AG04449 (cell line): ENCODE measurements around the gene FBXO7.

Experiments
- CTCF ChIA-PET: fragments of 350-600 bp; formaldehyde crosslinking; extraction: SDS; loops from one replicate; lab custom pipeline; 2021; ENCODE audit warnings: antibody characterized with exemption; lab: Yijun Ruan, JAX
- POLR2A ChIA-PET: fragments of 400-600, 350-600 bp; formaldehyde crosslinking; extraction: SDS; loops from one replicate; lab custom pipeline; 2020; ENCODE audit warnings: antibody characterized with exemption, inconsistent platforms; lab: Yijun Ruan, JAX
- DNase-seq: peaks from one replicate; pipeline ENCODE4 v3.0.0-alpha.2; 2010; ENCODE audit warnings: low read depth, low spot score
- H3K4me3 ChIP-seq: 2 replicates; pipeline ENCODE4 v1.5.1; 2011; ENCODE audit warnings: low read depth, mild to moderate bottlenecking, control low read depth, low read length
- TF ChIP-seq, protein P1 (sequence below): IDR thresholded peaks from one replicate; pipeline ENCODE4 v1.5.1; 2011; ENCODE audit warnings: mild to moderate bottlenecking, moderate library complexity, low read length, control low read depth, inconsistent platforms; ENCODE audit not compliant: insufficient read depth; ENCODE audit errors: missing control alignments

The FBXO7 gene

DNA sequence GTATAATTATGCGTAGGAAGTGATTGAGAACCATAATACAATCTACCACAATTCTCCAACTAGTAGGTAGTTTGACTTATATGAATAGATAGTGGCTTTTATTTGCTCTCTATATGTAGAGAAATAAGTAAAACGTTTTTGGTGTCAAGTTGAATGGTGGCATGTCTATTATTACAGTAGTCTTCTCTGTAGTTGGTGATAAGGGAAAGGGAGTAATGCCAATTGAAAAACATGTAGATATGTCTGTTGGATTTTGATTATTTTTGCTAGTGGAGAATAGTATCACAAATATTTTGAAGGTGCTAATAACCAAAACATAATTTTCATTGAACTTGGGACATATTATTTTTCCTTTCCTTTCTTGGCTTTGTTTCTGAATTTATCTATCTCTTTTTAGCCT is 17.5 kb downstream of the FBXO7 start:
- TF ChIP-seq, protein P1, sequence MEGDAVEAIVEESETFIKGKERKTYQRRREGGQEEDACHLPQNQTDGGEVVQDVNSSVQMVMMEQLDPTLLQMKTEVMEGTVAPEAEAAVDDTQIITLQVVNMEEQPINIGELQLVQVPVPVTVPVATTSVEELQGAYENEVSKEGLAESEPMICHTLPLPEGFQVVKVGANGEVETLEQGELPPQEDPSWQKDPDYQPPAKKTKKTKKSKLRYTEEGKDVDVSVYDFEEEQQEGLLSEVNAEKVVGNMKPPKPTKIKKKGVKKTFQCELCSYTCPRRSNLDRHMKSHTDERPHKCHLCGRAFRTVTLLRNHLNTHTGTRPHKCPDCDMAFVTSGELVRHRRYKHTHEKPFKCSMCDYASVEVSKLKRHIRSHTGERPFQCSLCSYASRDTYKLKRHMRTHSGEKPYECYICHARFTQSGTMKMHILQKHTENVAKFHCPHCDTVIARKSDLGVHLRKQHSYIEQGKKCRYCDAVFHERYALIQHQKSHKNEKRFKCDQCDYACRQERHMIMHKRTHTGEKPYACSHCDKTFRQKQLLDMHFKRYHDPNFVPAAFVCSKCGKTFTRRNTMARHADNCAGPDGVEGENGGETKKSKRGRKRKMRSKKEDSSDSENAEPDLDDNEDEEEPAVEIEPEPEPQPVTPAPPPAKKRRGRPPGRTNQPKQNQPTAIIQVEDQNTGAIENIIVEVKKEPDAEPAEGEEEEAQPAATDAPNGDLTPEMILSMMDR, result no peak
- no peak for DNase-seq
- POLR2A ChIA-PET, result no interaction called here
- CTCF ChIA-PET, result no interaction called here
- H3K4me3 ChIP-seq, result no peak overlapping the region

DNA sequence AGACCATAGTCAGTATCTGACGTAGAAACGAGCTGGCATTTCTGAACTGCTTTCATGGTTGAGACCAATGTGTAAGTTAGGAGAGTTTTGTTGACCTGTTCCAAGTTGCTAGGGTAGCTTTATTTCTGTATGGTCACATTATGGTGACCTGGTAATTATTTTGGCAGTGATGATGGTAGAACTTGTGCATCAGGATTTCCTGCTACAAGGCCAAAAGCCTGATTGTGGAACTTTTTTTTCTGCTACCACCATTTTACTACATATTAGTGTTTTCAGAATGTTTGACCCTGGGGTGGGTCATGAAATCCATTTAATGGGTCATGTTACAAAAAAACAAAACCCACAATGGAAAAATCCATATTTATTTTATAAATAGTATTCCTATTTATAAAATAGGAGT is 18.9 kb downstream of the FBXO7 start:
- DNase-seq, result no peak
- ChIA-PET CTCF (interaction anchor here (1.0 to 1.1 kb wide), 2 partner anchors 18 to 81 kb away, joined by 4 read pairs; partner anchors contain the start of gene RTCB), POLR2A (interaction anchor here (0.6 kb wide), 1 partner anchor 221 kb away, joined by 3 read pairs; no protein-coding TSS in a partner anchor)
- no peak overlapping the region for H3K4me3 ChIP-seq
- TF ChIP-seq, protein P1, result no peak

DNA sequence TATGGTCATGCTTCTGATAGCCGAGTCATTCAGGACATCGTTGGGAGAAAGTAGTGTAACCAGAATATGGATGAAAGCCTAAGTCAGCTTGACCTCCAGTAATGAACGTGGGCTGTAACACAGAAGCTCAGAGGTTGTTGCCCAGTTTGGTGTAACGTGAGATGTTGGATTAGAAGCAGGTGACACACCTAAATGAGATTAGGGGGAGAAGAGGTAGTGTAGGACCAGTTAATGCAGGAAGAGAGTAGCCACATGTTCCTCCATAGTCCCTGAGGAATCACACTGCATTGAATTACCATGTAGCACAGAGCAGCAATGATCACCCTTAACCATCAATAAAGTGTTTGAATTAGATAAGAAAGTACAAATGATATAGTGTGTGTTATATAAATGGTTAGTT is 20.4 kb downstream of the FBXO7 start:
- ChIA-PET CTCF (interaction anchor here (1.0 kb wide), 1 partner anchor 520 kb away, joined by 3 read pairs; no protein-coding TSS in a partner anchor), POLR2A (no interaction called here)
- TF ChIP-seq, protein P1, result no peak
- DNase-seq, result no peak
- H3K4me3 ChIP-seq, result no peak overlapping the region

DNA sequence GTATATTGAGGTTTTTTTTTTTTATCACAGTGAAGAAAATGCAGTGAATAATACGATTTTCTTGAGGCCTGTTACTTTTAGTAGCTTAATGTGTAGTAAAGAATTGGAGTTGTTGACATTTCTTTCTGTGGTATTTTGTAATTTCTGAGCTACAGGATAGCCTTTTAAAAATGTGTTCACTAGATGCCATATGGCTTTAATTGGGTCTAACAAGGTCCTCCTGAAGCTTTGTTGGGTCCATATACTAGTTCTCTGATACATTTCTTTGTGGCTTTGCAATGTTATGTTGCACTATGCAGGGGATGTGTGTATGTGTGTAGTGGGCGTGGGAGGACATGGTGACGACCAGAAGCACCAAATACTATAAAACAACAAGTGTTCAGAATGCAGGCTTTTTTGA is 25.1 kb downstream of the FBXO7 start:
- CTCF ChIA-PET, result interaction anchor here (1.1 to 2.6 kb wide), 4 partner anchors 21 to 297 kb away, joined by 3 to 7 read pairs (median 4); no protein-coding TSS in a partner anchor
- DNase-seq, result no peak
- TF ChIP-seq, protein P1, result no peak
- POLR2A ChIA-PET, result no interaction called here
- H3K4me3 ChIP-seq, result no peak overlapping the region

DNA sequence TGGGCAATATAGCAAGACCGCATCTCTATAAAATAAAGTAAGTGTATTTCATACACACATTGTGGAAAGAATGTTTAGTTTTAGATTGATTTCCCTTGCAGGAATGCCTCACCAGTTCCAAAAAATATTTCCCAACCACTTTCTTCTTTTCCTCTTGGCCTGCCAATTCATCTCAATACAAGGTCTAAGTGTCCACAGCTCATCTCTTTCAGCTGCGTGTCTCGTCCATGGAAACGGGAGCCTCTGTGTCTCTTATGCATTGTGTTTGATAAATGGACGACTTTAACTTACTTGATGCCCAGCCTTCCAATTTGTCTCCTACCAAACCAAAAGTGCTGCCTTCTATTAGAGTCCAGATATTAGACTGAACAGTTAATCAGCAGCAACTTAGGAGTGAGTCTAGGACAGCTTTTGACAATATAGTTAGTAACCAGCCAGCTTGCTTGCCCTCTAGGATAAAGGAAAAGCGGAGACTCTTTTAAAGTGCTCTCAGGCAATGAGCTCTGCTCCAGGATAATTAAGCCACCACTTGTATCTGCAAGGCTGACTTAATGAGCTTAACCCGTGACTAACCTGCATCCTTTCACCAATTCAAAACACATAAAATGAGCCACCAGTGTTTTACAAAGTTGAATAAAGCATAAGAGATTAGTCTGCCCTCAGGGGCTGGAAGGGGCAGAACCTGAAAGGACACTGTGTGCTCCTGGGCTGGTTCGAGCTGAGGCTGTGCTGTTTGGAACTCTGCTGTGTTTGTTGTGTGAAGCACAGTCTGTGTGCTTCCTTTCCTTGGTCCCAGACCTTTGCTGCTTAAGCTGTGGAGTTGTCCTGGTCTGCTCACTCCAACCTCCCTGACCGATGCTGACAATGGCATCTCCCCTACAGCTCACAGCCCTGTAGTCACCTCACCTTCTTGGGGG is 27.5 kb downstream of the FBXO7 start:
- ChIA-PET POLR2A (no interaction called here), CTCF (interaction anchor here (1.0 kb wide), 2 partner anchors 27 to 516 kb away, joined by 3 to 4 read pairs; no protein-coding TSS in a partner anchor)

DNA sequence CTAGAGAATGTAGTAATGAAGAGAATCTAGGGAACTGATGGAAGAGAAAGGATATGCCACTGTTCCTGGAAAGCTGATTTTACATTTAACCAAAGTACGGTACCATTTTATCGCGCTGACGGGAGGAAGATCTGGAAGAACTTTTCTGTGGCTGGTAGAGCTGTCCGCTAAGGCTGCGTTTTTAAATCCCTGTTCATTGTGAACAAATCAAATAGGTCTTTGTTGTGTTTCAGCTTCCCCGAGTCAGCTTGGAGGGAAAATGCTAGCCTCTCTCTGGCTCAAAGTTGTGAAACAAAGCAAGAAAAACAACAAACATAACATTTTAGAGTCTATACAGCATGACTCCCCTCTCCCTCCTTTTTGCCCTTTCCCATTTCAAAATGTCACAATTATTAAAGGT is 34.4 kb downstream of the FBXO7 start:
- DNase-seq, result no peak
- CTCF ChIA-PET, result no interaction called here
- no peak overlapping the region for H3K4me3 ChIP-seq
- POLR2A ChIA-PET, result no interaction called here
- TF ChIP-seq, protein P1, result no peak

More for the DNA sequence above, 27.5 kb downstream of the FBXO7 start:
- DNase-seq, result no peak
- no peak overlapping the region for H3K4me3 ChIP-seq
- TF ChIP-seq, protein P1, result no peak
